Measurements from ENCODE around the gene PCDHB2. TPM values are rescaled to one million over a fixed set of nuclear protein-coding genes. Genes with fewer than 3 reads are reported as not detected.

The PCDHB2 gene
- total and polyA plus RNA-seq, 2 of the 4 experiments (the other 2 are of a cell fraction) = 0.36 to 0.46 TPM

- H2BK120ac ChIP-seq (ENCODE audit: low read depth, low read length) = no peak within 1 kb of the TSS
- no peak within 1 kb of the TSS for H4K5ac ChIP-seq (ENCODE audit: low read depth, low read length)
- DNase-seq = no peak
- no peak within 1 kb of the TSS for H3K4ac ChIP-seq (ENCODE audit: low read depth, low read length)
- no peak within 1 kb of the TSS for H3K18ac ChIP-seq (ENCODE audit: low read depth, low read length)
- ChIA-PET CTCF (interaction anchor here (0.5 kb wide), 1 partner anchor 109 kb away, joined by 3 read pairs; no protein-coding TSS in a partner anchor), POLR2A (ENCODE audit: unreplicated experiment) (no interaction called here)
- no peak within 1 kb of the TSS for H4K91ac ChIP-seq (ENCODE audit: insufficient read depth, low read depth, low read length)
- no peaks in the 10 kb centered on the region for H3K27me3 ChIP-seq (ENCODE audit: control insufficient read depth, insufficient read depth, low read length)
- H3K9ac ChIP-seq (ENCODE audit: low read depth, low read length) = peak within 1 kb of the TSS; percentile 11; the same call in 1 of the 2 replicates
- H2BK15ac ChIP-seq (ENCODE audit: low read depth, low read length) = no peak within 1 kb of the TSS
- H2AK9ac ChIP-seq (replicated peaks; ENCODE audit: low read depth, low read length, poor library complexity) = no peak within 1 kb of the TSS
- no peaks in the 10 kb centered on the region for H4K20me1 ChIP-seq (ENCODE audit: insufficient read depth, low read length)
- H2AK5ac ChIP-seq (ENCODE audit: low read depth, low read length) = no peak within 1 kb of the TSS
- ATAC-seq (ENCODE audit: low read depth) = no peak
- H2BK5ac ChIP-seq (ENCODE audit: low read depth, low read length, poor library complexity, severe bottlenecking) = no peak within 1 kb of the TSS
- intact Hi-C loops (cut with micrococcal nuclease) = no loop called here
- no peak within 1 kb of the TSS for H4K8ac ChIP-seq (ENCODE audit: low read depth in 2 of 2, low read length in 2 of 2)
- H3K79me1 ChIP-seq (ENCODE audit: low read depth in 1 of 2, low read length in 2 of 2) = no peaks in the 10 kb centered on the region
- peak within 1 kb of the TSS; percentile 40 for H2AFZ ChIP-seq (replicated peaks; ENCODE audit: low read length, poor library complexity)
- 25% methylated on average over 18 of the region's 22 CpGs; no CpG with 5 or more reads in 1 of the 2 experiments for WGBS, 2 experiments (ENCODE audit: extremely low coverage in 2 of 2, insufficient read length in 1 of 2)
- dilution Hi-C loops (cut with HindIII; ENCODE audit: low sequenced_read_pairs, unreplicated experiment) = no loop called here
- no peak within 1 kb of the TSS for H3K27ac ChIP-seq (ENCODE audit: insufficient read depth, low read length)
- H3K23ac ChIP-seq (ENCODE audit: low read depth, low read length) = no peak within 1 kb of the TSS
- in situ Hi-C loops (cut with MboI; ENCODE audit: low sequenced_read_pairs) = no loop called here
- H3K36me3 ChIP-seq (ENCODE audit: control insufficient read depth, insufficient read depth, low read length) = no peaks in the 10 kb centered on the region
- H3K4me2 ChIP-seq (ENCODE audit: low read depth, low read length) = 0 out of 2 replicates have a peak within 1 kb of the TSS, but pooled peaks have one; percentile 10
- no peak for TF ChIP-seq CHD1 (IDR thresholded peaks at IDR 0.05; ENCODE audit: low read depth, low read length)
- no peak for TF ChIP-seq CEBPB (IDR thresholded peaks at IDR 0.05; ENCODE audit: low read depth, low read length)
- peak; percentile 25; the same call in 1 of the 2 replicates for TF ChIP-seq CTCF (conservative IDR thresholded peaks at IDR 0.05; ENCODE audit: low read depth, low read length)
- TF ChIP-seq MAFK (IDR thresholded peaks at IDR 0.05; ENCODE audit: low read depth, low read length) = no peak
- 0 out of 2 replicates have a peak, but pooled peaks have one; percentile 10 for TF ChIP-seq RAD21 (IDR thresholded peaks at IDR 0.05; ENCODE audit: low read length)
- no peak within 1 kb of the TSS for H3K56ac ChIP-seq (ENCODE audit: extremely low read depth, insufficient read depth, low read length)
- no TSS peak for BruUV-seq (replicated peaks)
- H3K14ac ChIP-seq (replicated peaks; ENCODE audit: low read depth, low read length) = no peak within 1 kb of the TSS
- H2BK20ac ChIP-seq (ENCODE audit: low read depth, low read length) = no peak within 1 kb of the TSS
- H3K4me1 ChIP-seq (ENCODE audit: control insufficient read depth, insufficient read depth, low read length) = no peaks in the 10 kb centered on the region
- H3K9me1 ChIP-seq (ENCODE audit: insufficient read depth, low read length) = no peaks in the 10 kb centered on the region
- H3K4me3 ChIP-seq (ENCODE audit: insufficient read depth, low read depth, low read length) = peak within 1 kb of the TSS; percentile 45
- H3K9me3 ChIP-seq (ENCODE audit: control insufficient read depth, insufficient read depth, low read length) = peaks cover 3% of the 10 kb centered on the region; the same call in 1 of the 2 replicates
Observed at GRCh38 chr5:141135030-141135717, 40.8 kb downstream of the PCDHB2 start, which contains the start of gene PCDHB5. PCDHB5 (plus strand) TSS chr5:141135206; CDS start chr5:141135435, 229 bp downstream.

Measured in IMR-90 (cell line).